ENCODE measurements around the gene FAF1. TPM values are rescaled to one million over a fixed set of nuclear protein-coding genes. Genes with fewer than 3 reads are reported as not detected.
A peak's percentile ranks its signal among the peaks of the same experiment; 100 is the strongest.

FAF1 gene
- total and polyA plus RNA-seq, 2 donors (not counting 3 experiments of a cell fraction or from before 2014, with no cell fraction given): 9.0 to 57.6 TPM

- FAIRE-seq (peak; percentile 74), DNase-seq (ENCODE audit: low read depth, low spot score) (peak; percentile 42)
- Histone ChIP-seq H3K9me3 (replicated peaks; ENCODE audit: control insufficient read depth, insufficient read depth, low read length) (no peaks in the 10 kb centered on the region), H3K36me3 (ENCODE audit: control insufficient read depth in 2 of 2, extremely low read depth in 1 of 2, insufficient read depth in 2 of 2, low read length in 2 of 2) (no peaks in the 10 kb centered on the region), H3K79me2 (ENCODE audit: control insufficient read depth, insufficient read depth, low read length) (no peaks in the 10 kb centered on the region), H3K9ac (replicated peaks; ENCODE audit: extremely low read depth, insufficient read depth, low read length) (no peak overlapping the region), H3K27ac (ENCODE audit: insufficient read depth, low read depth, low read length) (no peak overlapping the region), H4K20me1 (replicated peaks; ENCODE audit: control insufficient read depth, extremely low read depth, insufficient read depth, low read length) (no peaks in the 10 kb centered on the region), H3K4me2 (ENCODE audit: insufficient read depth, low read length) (no peak overlapping the region), H3K4me1 (ENCODE audit: control insufficient read depth, extremely low read depth, insufficient read depth, low read length) (no peaks in the 10 kb centered on the region), H3K27me3 (ENCODE audit: control insufficient read depth in 2 of 2, insufficient read depth in 2 of 2, low read length in 2 of 2) (no peaks in the 10 kb centered on the region), H3K4me3 (replicated peaks in 1 of 3; ENCODE audit: insufficient read depth in 1 of 3, low read depth in 1 of 3, low read length in 3 of 3) (no peak overlapping the region), H2AFZ (ENCODE audit: low read depth, low read length) (no peak overlapping the region), H3K9me1 (replicated peaks; ENCODE audit: control insufficient read depth, extremely low read depth, insufficient read depth, low read length) (no peaks in the 10 kb centered on the region)
- POLR2A ChIA-PET: interaction anchor here (0.8 kb wide), 1 partner anchor 9 kb away, joined by 5 read pairs; no protein-coding TSS in a partner anchor
- CTCF ChIA-PET: interaction anchor here (0.6 to 7.1 kb wide), 26 partner anchors 8 to 1939 kb away, joined by 3 to 142 read pairs (median 4); partner anchors contain the start of gene RNF11
- intact Hi-C loops (cut with micrococcal nuclease) (loop anchor here (1.0 kb wide), 1 partner anchor 83 kb away; no protein-coding TSS in a partner anchor), dilution Hi-C loops (cut with MboI; ENCODE audit: extremely low pct_ligation_motif_present, low sequenced_read_pairs) (no loop called here)
- peak; percentile 26 to 54 for TF ChIP-seq CTCF (IDR thresholded peaks at IDR 0.05; ENCODE audit: extremely low read depth in 1 of 2, insufficient read depth in 1 of 2, low read depth in 1 of 2, low read length in 2 of 2)
- no peak for TF ChIP-seq FOS (IDR thresholded peaks at IDR 0.05; ENCODE audit: borderline replicate concordance, insufficient read depth, low read length)
- BruUV-seq (replicated peaks): no TSS peak
These were observed 339.3 kb downstream of the FAF1 start for GRCh38 chr1:50620680-50621329.

- FAIRE-seq (no peak), DNase-seq (ENCODE audit: low read depth, low spot score) (no peak)
- intact Hi-C loops (cut with micrococcal nuclease) (no loop called here), dilution Hi-C loops (cut with MboI; ENCODE audit: extremely low pct_ligation_motif_present, low sequenced_read_pairs) (no loop called here)
- no TSS peak for BruUV-seq (replicated peaks)
- Histone ChIP-seq H3K27me3 (ENCODE audit: control insufficient read depth in 2 of 2, insufficient read depth in 2 of 2, low read length in 2 of 2) (no peaks in the 10 kb centered on the region), H3K9me3 (replicated peaks; ENCODE audit: control insufficient read depth, insufficient read depth, low read length) (no peaks in the 10 kb centered on the region), H3K4me1 (ENCODE audit: control insufficient read depth, extremely low read depth, insufficient read depth, low read length) (no peaks in the 10 kb centered on the region), H3K79me2 (ENCODE audit: control insufficient read depth, insufficient read depth, low read length) (no peaks in the 10 kb centered on the region), H3K9me1 (replicated peaks; ENCODE audit: control insufficient read depth, extremely low read depth, insufficient read depth, low read length) (no peaks in the 10 kb centered on the region), H4K20me1 (replicated peaks; ENCODE audit: control insufficient read depth, extremely low read depth, insufficient read depth, low read length) (no peaks in the 10 kb centered on the region), H3K36me3 (ENCODE audit: control insufficient read depth in 2 of 2, extremely low read depth in 1 of 2, insufficient read depth in 2 of 2, low read length in 2 of 2) (no peaks in the 10 kb centered on the region), H3K9ac (replicated peaks; ENCODE audit: extremely low read depth, insufficient read depth, low read length) (no peak overlapping the region), H2AFZ (ENCODE audit: low read depth, low read length) (no peak overlapping the region), H3K27ac (ENCODE audit: insufficient read depth, low read depth, low read length) (no peak overlapping the region), H3K4me2 (ENCODE audit: insufficient read depth, low read length) (no peak overlapping the region), H3K4me3 (replicated peaks in 1 of 3; ENCODE audit: insufficient read depth in 1 of 3, low read depth in 1 of 3, low read length in 3 of 3) (no peak overlapping the region)
- POLR2A ChIA-PET: no interaction called here
- CTCF ChIA-PET: interaction anchor here (4.3 kb wide), 1 partner anchor 11 kb away, joined by 17 read pairs; no protein-coding TSS in a partner anchor
- no peak for TF ChIP-seq FOS (IDR thresholded peaks at IDR 0.05; ENCODE audit: borderline replicate concordance, insufficient read depth, low read length)
- no peak for TF ChIP-seq POLR2A (IDR thresholded peaks at IDR 0.05; ENCODE audit: low read depth, low read length)
These were observed 344.9 kb downstream of the FAF1 start for GRCh38 chr1:50615036-50615750.
